Right lobe of liver (tissue), 6 donors: ENCODE results near the gene RGS9BP. TPM values are rescaled to one million over a fixed set of nuclear protein-coding genes. Genes with fewer than 3 reads are reported as not detected.

Experiments used
- ATAC-seq, 4 donors: fragments of 200-7000 bp; cut with Tn5 transposase; one replicate each; pipeline ENCODE4 v1.9.1; 2020; ENCODE audit warnings: mild to moderate bottlenecking in 4 of 4, moderate library complexity in 4 of 4
- DNase-seq, 3 donors: peaks; one replicate each; pipeline ENCODE4 v3.0.0-alpha.2; 2020
- H3K27ac ChIP-seq, 3 donors: fragments of 200-600 bp; one replicate each; pipeline ENCODE4 v1.8.0; 2022
- H3K27me3 ChIP-seq, 2 donors: fragments of 200-600 bp; one replicate each; pipeline ENCODE4 v1.8.0; 2022
- H3K36me3 ChIP-seq, 4 donors: fragments of 200-600 bp; sonication (generic) in 1 of 4; one replicate each; pipeline versions ENCODE4 v1.5.1 to v1.8.0; 2017 to 2022; ENCODE audit warnings: control low read depth in 1 of 4
- H3K4me1 ChIP-seq, 4 donors: fragments of 200-600 bp; sonication (generic) in 1 of 4; one replicate each; pipeline versions ENCODE4 v1.5.1 to v1.8.0; 2017 to 2022; ENCODE audit warnings: control low read depth in 1 of 4
- H3K4me3 ChIP-seq, 3 donors: fragments of 200-600 bp; one replicate each; pipeline ENCODE4 v1.8.0; 2022
- H3K9me3 ChIP-seq, 4 donors: fragments of 200-600 bp; sonication (generic) in 1 of 4; one replicate each; pipeline versions ENCODE4 v1.5.1 to v1.8.0; 2017 to 2022; ENCODE audit warnings: control low read depth in 1 of 4
- CTCF ChIP-seq, 4 donors: fragments of 200-600 bp in 3 of 4; fragments of 450-650 bp in 1 of 4; IDR thresholded peaks; one replicate each; pipeline versions ENCODE4 v1.5.1 to v1.8.0; 2016 to 2022; ENCODE audit warnings: antibody characterized with exemption in 4 of 4, mild to moderate bottlenecking in 2 of 4
- POLR2A ChIP-seq: fragments of 450-650 bp; IDR thresholded peaks from one replicate; pipeline ENCODE4 v1.6.1; 2017; ENCODE audit warnings: antibody characterized with exemption, mild to moderate bottlenecking
- WGBS: methylation state at CpG from one replicate; pipeline ENCODE4 v1.1.6; 2018; ENCODE audit warnings: low coverage, low lambda C conversion rate; ENCODE audit not compliant: insufficient coverage; ENCODE audit errors: missing lambda C conversion rate; 5-methylcytosine and 5-hydroxymethylcytosine counted together
- intact Hi-C, 2 donors: fragments of 100-400 bp; cut with DNase I; formaldehyde crosslinking; loops; one replicate each; pipeline versions ENCODE4 v1.11.2 to v1.14.1; 2022
- total RNA-seq, 6 experiments: library from RNA; depleted of rRNA in 2 of 6; stranded (reverse); fragments of >200 nt in 2 of 6; fragmentation: NEBNext Ultra II Directional in 3 of 6; extraction: Animal tissue kit (Norgen Biotek cat#: 25700) in 3 of 6; gene quantifications; one replicate each; pipeline versions ENCODE4 v1.1.0 to v1.2.4, GENCODE V29; 2016 to 2023
- donor health status: DM: no; HTN: yes; CAD: no.
- donor health status: DM: no; HTN: no; CAD: no.
- donor health status: DM: no; HTN: no; CAD: no.
- donor health status: DM: no; HTN: yes; CAD: no.
- donor health status: DM: no; HTN: yes; CAD: no.

Gene RGS9BP
- total RNA-seq, 6 experiments from 2014 or later = 0.11 TPM; not detected in 5

- Histone ChIP-seq H3K27ac (peak within 1 kb of the TSS; percentile 31 to 67 (median 66)), H3K27me3 (peaks cover 0 to 16% of the 10 kb centered on the region in 2 donors), H3K36me3 (no peaks in the 10 kb centered on the region), H3K4me1 (peaks cover 0 to 5% (median 0%) of the 10 kb centered on the region in 4 donors), H3K9me3 (no peaks in the 10 kb centered on the region), H3K4me3 (peak within 1 kb of the TSS; percentile 94 to 97 (median 95))
- ATAC-seq (peak; percentile 95 to 98 (median 97)), DNase-seq (peak; percentile 98 to 99 (median 98))
- TF ChIP-seq POLR2A (peak; percentile 44), CTCF (IDR thresholded peaks at IDR 0.05) (no peak)
- no CpG with 5 or more reads among the region's 75 CpGs for WGBS
- intact Hi-C loops = no loop called here
Measured at GRCh38 chr19:32674931-32675719, 523 bp upstream of the RGS9BP start, which contains the start of gene ANKRD27. ANKRD27 (minus strand) TSS chr19:32675180; CDS start chr19:32659015, 16,165 bp downstream.

- Histone ChIP-seq H3K9me3 (no peaks in the 10 kb centered on the region), H3K36me3 (no peaks in the 10 kb centered on the region), H3K27ac (no peak overlapping the region), H3K27me3 (peaks cover 0 to 16% of the 10 kb centered on the region in 2 donors), H3K4me3 (peak overlapping the region; percentile 94 to 97 (median 95)), H3K4me1 (peaks cover 0 to 4% (median 0%) of the 10 kb centered on the region in 4 donors)
- DNase-seq (peak in 1 of 3 donors; percentile 59), ATAC-seq (no peak)
- WGBS = 15% methylated on average over 10 of the region's 93 CpGs
- TF ChIP-seq CTCF (IDR thresholded peaks at IDR 0.05) = no peak
- TF ChIP-seq POLR2A = no peak
- intact Hi-C loops = no loop called here
Measured at GRCh38 chr19:32676186-32676894, 692 bp downstream of the RGS9BP start.

GRCh38 chr19:32676895-32677359 is 1.3 kb downstream of the RGS9BP start:
- WGBS = 21% methylated on average over 18 of the region's 33 CpGs
- no peak overlapping the region for H3K27ac ChIP-seq
- peaks cover 0 to 4% (median 0%) of the 10 kb centered on the region in 4 donors for H3K4me1 ChIP-seq
- no peaks in the 10 kb centered on the region for H3K9me3 ChIP-seq
- no peak overlapping the region for H3K4me3 ChIP-seq
- intact Hi-C loops = no loop called here
- ATAC-seq (no peak), DNase-seq (no peak)
- TF ChIP-seq CTCF (IDR thresholded peaks at IDR 0.05) (no peak), POLR2A (no peak)
- peaks cover 0 to 16% of the 10 kb centered on the region in 2 donors for H3K27me3 ChIP-seq
- H3K36me3 ChIP-seq = no peaks in the 10 kb centered on the region

- 32% methylated on average over 7 of the region's 9 CpGs for WGBS
- no peak for TF ChIP-seq CTCF (IDR thresholded peaks at IDR 0.05)
- intact Hi-C loops = no loop called here
- peak in 1 of 3 donors; percentile 26 for DNase-seq
- Histone ChIP-seq H3K4me3 (no peak overlapping the region), H3K9me3 (no peaks in the 10 kb centered on the region), H3K27me3 (peaks cover 0 to 16% of the 10 kb centered on the region in 2 donors), H3K4me1 (peaks cover 0 to 4% (median 0%) of the 10 kb centered on the region in 4 donors), H3K27ac (no peak overlapping the region), H3K36me3 (no peaks in the 10 kb centered on the region)
- no peak for ATAC-seq
Measured at GRCh38 chr19:32677657-32678056, 2.0 kb downstream of the RGS9BP start.
